WERI-Rb-1 (cell line): ENCODE results near the gene SOAT2.

Experiments
- DNase-seq: peaks from one replicate; pipeline ENCODE4 v3.0.0-alpha.2; 2020
- H3K27ac ChIP-seq: fragments of 250-450 bp; sonication (Bioruptor Pico); 2 replicates; pipeline ENCODE4 v1.5.1; 2020; ENCODE audit warnings: mild to moderate bottlenecking, moderate library complexity
- H3K27me3 ChIP-seq: fragments of 250-450 bp; sonication (Bioruptor Pico); 2 replicates; pipeline ENCODE4 v1.5.1; 2021; ENCODE audit warnings: mild to moderate bottlenecking, low read depth, moderate library complexity; ENCODE audit not compliant: insufficient read depth, severe bottlenecking
- H3K36me3 ChIP-seq: fragments of 250-450 bp; sonication (Bioruptor Pico); 2 replicates; pipeline ENCODE4 v1.5.1; 2020; ENCODE audit warnings: mild to moderate bottlenecking, moderate library complexity
- H3K4me3 ChIP-seq: 2 replicates; pipeline ENCODE4 v1.5.1; 2011; ENCODE audit warnings: low read depth, mild to moderate bottlenecking, control low read depth, low read length
- H3K9me3 ChIP-seq: fragments of 250-450 bp; sonication (Bioruptor Pico); 2 replicates; pipeline ENCODE4 v1.5.1; 2021; ENCODE audit warnings: mild to moderate bottlenecking, moderate library complexity; ENCODE audit not compliant: severe bottlenecking
- TF ChIP-seq, protein P1 (sequence below): IDR thresholded peaks from 2 replicates; pipeline ENCODE4 v1.5.1; 2011; ENCODE audit warnings: low read depth, mild to moderate bottlenecking, control low read depth, inconsistent platforms, low read length

SOAT2 gene

DNA sequence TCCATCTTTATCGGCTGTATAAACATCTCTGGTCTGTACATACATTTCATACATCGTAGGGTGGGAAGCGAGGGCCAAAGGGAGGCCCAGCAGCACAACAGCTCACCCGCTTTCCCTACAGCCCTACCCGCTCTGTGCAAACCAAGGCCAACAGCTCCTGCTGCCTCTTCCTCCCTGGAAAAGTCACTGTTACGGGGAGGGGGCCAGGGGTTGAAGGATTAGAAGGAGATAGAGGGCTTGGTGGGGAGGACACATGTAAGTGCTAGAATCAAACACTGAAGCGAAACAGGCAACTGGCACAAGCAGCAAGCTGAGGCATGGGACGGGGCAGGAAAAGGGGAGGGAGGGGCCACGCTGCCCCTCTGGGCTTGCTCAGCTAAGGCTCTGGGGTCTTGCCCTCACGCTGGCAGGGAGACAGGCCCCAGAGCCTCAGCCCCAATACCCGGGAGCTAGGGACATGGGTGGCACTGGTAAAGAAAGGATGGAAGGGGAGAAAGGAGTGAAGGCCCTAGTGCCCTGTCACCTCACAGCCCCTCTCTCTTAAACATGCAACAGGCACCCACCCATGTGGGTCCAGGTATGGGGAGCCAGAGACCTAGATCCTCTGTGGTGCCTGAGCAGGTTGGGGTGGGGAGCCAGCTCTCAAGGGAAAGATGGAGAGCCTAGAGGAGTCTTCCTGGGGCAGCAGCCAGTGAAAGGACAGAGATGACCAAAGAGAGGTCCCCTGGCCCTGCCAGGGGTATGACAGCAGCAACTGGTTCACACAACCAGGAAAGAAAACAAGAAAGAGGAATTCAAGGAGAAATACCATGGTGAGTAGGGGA, 38.5 kb upstream of the SOAT2 start:
- TF ChIP-seq, protein P1, sequence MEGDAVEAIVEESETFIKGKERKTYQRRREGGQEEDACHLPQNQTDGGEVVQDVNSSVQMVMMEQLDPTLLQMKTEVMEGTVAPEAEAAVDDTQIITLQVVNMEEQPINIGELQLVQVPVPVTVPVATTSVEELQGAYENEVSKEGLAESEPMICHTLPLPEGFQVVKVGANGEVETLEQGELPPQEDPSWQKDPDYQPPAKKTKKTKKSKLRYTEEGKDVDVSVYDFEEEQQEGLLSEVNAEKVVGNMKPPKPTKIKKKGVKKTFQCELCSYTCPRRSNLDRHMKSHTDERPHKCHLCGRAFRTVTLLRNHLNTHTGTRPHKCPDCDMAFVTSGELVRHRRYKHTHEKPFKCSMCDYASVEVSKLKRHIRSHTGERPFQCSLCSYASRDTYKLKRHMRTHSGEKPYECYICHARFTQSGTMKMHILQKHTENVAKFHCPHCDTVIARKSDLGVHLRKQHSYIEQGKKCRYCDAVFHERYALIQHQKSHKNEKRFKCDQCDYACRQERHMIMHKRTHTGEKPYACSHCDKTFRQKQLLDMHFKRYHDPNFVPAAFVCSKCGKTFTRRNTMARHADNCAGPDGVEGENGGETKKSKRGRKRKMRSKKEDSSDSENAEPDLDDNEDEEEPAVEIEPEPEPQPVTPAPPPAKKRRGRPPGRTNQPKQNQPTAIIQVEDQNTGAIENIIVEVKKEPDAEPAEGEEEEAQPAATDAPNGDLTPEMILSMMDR, result no peak
- no peaks in the 10 kb centered on the region for H3K27me3 ChIP-seq
- H3K36me3 ChIP-seq, result peaks cover 2% of the 10 kb centered on the region; the same call in 1 of the 2 replicates
- H3K27ac ChIP-seq, result no peak overlapping the region
- no peaks in the 10 kb centered on the region for H3K9me3 ChIP-seq
- no peak for DNase-seq
- no peak overlapping the region for H3K4me3 ChIP-seq

DNA sequence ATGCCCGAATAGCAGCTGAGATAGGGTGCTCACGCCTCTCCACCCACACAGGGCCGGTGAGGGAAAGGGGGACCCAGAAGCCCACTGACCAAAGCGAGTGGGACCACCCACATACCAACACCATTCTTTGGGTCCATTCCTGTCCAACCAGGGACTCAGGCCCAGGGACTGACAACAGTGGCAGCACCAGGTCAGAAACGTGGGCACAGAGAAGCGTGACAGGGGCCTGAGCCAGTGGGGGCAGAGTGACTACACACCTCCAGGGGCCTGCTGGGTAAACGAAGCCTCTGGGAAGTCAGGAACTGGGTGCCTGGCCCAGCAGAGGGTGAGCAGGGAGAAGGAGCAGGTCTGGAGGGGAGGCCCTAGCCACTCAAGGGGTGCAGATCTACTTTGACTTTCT, 37.8 kb upstream of the SOAT2 start:
- no peaks in the 10 kb centered on the region for H3K27me3 ChIP-seq
- DNase-seq, result no peak
- peaks cover 2% of the 10 kb centered on the region; the same call in 1 of the 2 replicates for H3K36me3 ChIP-seq
- H3K27ac ChIP-seq, result no peak overlapping the region
- TF ChIP-seq, protein P1, result no peak
- no peak overlapping the region for H3K4me3 ChIP-seq
- no peaks in the 10 kb centered on the region for H3K9me3 ChIP-seq

- Histone ChIP-seq H3K4me3 (no peak overlapping the region), H3K27me3 (no peaks in the 10 kb centered on the region), H3K36me3 (peaks cover 2% of the 10 kb centered on the region; the same call in 1 of the 2 replicates), H3K27ac (no peak overlapping the region), H3K9me3 (no peaks in the 10 kb centered on the region)
- DNase-seq, result peak; percentile 72
- TF ChIP-seq, protein P1, result peak; percentile 89
Observed at GRCh38 chr12:53065975-53066931, 37.0 kb upstream of the SOAT2 start.

- TF ChIP-seq, protein P1, result no peak
- Histone ChIP-seq H3K4me3 (no peak overlapping the region), H3K27ac (no peak overlapping the region), H3K36me3 (peaks cover 2% of the 10 kb centered on the region; the same call in 1 of the 2 replicates), H3K27me3 (no peaks in the 10 kb centered on the region), H3K9me3 (no peaks in the 10 kb centered on the region)
- no peak for DNase-seq
Observed at GRCh38 chr12:53067074-53067992, 36.0 kb upstream of the SOAT2 start.
